Left renal cortex interstitium (tissue), 4 donors: ENCODE results near the gene IL1F10. TPM values are rescaled to one million over a fixed set of nuclear protein-coding genes. Genes with fewer than 3 reads are reported as not detected.

Experiments used
- DNase-seq, 4 donors: peaks; one replicate each; pipeline ENCODE4 v3.0.0-alpha.2; 2013; ENCODE audit warnings: low read depth in 4 of 4, low spot score in 2 of 4, missing footprints in 1 of 4
- polyA plus RNA-seq, 4 donors: library from polyadenylated mRNA; unstranded; fragments of 120-200 nt; gene quantifications; one replicate each; pipeline ENCODE4 v1.2.1, GENCODE V29; 2013; ENCODE audit not compliant: insufficient read length in 4 of 4

The IL1F10 gene, protein sequence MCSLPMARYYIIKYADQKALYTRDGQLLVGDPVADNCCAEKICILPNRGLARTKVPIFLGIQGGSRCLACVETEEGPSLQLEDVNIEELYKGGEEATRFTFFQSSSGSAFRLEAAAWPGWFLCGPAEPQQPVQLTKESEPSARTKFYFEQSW
- not detected for polyA plus RNA-seq

DNA sequence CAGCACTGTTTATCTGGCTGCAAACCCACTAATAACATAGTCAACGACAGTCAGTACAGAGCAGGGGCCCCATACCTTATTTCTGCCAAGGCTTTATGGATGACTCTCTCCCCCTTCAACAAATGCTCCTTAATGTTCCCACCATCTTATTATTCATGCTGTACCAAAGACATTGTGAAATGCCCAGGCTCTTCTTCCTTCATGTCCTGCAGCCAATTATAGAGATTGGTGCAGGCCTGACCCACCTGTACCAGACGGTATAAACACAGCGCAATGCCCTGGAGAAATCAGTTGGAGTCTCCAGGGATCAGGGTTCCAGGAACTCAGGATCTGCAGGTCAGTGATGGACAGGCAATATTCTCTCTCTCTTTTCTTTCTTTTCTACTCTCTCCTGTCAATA is at the start of gene IL1F10:
Gene IL1F10, plus strand, starts transcription at position 290 of the 400 bp plus-strand sequence. CDS start 4,769 bp downstream, outside the sequence.
- no peak for DNase-seq

DNA sequence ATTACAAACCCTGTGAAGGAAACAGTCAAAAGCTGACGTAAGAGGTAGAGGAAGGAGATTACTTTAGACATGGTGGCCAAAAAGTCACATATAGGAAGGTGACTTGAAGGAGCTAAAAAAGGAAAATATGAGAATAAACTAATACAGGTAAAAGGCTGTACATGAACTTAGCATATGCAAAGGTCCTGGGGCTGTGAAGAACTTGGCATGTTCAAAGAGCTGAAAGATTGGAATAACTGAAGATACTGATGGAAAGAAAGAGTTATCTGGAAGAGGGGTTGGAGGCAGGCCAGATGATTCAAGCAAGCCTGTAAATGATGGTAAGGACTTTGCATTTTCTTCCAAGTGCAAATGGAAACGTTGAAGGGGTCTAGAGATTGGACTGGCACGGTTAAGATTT is 49.3 kb upstream of the IL1F10 start:
- no peak for DNase-seq

DNA sequence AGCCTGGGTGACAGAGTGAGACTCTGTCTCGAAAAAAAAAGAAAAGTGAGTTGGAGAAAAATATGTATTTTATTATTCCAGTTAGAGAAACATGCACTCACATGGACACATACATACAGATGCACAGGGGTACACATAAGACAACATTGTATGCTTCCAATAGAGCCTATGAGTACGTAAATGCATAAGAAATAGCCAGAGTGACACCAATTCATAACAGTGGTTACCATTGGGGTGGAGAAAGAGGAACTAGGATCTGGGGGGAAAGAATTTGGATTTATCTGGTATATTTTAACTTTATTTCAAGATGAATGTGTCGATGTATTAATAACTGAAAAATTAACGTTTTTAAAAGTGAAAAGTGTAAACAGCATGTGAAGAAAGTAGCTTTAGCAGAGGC is 46.5 kb upstream of the IL1F10 start:
- no peak for DNase-seq

DNA sequence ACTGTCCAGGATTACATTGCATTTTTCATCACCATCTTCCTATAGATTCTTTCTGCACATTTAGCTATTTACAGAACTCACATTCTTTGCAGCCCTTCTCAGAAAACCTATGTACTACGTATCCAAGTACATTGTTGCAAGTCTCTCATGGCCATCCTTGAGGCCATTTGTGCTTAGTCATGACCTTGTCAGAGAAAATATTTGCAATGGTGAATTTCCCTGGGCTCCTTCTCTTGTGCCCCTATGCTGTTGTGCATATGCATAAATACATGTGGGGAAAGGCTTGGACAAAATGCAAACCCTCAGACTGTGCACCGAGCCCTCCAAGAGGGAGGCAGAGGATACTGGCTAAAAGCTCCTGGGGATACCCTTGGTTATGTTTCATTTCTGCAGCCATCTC is 43.0 kb upstream of the IL1F10 start:
- no peak for DNase-seq

DNA sequence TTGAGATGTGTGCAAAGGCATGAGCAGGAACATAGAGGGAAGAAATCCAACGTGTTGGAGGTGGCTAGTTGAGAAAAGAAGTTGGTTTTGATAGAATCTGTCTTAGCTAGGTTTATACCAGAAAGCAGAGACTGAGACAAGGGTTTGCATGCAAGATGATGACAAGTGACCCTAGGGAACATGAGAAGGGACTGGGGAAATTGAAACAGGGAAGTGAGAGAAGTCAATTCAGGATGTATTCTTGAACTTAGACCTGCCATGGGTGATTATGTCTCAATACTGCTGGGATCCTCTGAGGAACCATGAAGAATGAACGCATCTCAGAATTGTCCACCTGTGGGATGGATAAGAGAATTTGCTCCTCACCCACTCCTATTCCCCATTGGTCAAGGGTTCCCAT is 42.0 kb upstream of the IL1F10 start:
- no peak for DNase-seq

DNA sequence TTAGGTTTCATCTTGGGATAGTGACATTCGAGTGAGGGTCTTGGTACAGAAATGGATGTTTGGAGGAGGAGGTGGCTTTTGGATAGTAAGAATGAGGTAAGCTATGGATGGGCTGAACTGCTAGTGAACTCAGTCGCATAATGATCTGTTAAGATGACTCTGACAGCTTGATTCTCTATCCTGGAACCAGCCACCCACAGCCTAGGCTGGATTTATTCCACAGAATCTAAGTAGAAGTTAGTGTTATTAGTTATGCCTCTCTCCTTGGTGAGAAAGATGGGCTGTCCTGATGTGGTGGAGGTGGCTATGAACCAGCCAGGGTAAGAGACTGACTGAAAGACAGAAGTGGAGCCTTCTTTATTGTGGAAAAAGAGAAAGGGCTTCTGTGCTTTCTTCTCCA is 40.1 kb upstream of the IL1F10 start:
- DNase-seq, result no peak

DNA sequence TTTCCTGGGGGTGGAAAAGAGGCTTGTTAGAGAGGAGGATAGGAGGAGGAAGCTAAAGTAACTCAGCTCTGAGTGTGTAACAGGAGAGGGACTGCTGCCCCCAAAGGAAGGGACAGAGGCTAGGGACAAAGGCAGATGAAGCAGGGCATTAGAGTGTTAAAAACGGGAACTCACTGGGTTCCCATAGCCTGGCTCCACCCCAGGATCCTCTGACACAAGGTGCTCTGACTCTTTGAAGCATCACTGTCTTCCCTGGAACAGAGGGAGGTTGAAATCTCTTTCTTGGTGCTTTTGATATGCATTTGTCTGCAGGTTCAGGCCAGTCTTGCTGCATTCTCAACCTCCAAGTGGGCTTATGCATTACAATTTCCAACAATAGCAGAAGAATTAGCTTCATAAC is 39.7 kb upstream of the IL1F10 start:
- DNase-seq, result no peak

DNA sequence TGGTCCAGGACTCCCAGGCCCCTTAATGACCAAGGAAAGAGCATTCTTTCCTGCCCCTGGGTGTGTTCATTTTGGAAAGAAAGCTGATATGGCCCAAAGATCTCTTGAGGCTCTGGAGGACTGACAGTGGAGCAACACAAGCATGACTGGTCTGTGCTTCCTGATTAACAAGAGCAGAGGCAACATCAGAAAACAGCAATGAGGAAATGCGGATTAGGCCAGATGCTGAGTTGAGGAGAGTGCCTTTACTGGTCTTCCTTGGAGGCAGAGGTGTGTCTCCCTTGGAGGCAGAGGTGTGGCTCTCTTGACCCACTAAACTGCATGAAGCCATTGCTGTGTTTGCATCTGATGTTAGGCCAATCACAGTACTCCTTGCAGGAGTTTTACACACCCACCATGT is 35.0 kb upstream of the IL1F10 start:
- no peak for DNase-seq

DNA sequence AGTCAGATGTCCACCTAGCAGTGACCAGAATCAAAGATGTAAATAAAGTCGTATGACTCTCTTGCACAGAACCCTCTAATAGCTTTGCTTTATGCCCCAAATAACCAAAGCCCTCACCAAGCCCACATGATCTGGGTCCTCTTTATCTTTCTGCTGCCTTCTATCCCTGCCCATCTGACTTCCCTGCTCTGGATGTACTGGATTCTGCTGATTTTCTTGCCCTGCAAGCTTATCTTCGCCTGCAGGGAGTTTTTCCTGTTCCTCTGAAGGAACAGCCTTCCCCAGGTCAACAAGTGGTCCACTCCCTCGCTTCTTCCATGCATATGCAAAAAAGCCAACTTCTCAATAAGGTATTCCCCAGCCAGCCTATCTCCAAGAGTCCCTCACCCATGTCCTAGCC is 33.8 kb upstream of the IL1F10 start:
- DNase-seq, result no peak

DNA sequence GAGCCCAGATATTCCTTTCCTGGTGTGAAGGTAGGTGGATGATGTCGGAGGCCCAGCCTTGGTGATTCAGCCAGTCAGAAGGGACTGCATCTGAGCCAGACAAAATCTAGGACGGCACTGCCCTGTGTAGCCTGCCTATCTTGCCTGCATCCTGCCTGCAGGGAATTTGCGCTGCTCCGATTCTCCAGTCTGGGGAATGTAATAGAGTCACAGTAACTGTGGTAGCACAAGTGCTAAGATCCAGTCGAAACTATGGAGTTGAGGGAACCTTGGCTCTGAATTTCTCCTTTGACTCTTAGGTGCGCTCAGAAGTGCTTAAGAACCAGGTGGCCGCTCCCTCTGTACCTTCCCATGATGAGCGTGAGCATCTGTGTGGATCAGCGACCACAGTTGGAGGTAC is 31.0 kb upstream of the IL1F10 start:
- DNase-seq, result no peak

DNA sequence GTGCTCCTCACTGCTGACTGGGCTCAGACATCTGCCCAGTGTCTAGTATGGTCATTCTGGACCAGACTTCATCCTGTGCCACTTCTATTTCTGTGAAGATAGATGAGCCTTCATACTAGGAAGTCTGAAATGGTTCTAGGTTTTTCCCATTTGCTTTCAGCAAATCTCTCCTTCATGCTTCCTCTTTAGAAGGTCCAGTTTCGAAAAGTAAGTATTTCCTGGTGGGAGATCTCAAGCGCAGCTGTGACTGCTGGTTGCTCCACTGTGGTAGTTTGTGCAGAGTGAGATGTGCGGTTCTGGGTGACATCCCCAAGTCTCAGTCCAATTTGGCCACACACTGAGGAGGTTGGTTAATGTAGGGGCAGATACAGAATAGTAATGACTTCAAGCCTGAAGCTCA is 29.5 kb upstream of the IL1F10 start:
- DNase-seq, result no peak

DNA sequence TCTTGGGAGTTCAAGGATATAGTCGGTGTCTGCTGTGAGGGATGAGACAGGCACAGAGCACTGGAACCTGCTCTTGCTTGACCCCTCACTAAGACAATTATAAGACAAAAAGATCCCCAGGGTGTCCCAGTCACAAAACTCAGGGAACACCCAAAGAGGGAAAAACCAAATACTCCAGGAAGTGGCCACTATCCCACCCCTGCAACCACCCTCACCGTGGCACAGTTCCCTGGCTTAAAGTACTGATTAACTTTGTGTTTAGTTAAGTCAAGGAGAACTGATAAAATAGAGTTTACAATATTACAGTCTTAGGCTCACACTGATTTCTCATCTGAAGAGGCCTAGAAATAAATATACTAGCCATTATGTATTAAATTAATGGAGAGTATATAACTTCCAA is 28.6 kb upstream of the IL1F10 start:
- no peak for DNase-seq

DNA sequence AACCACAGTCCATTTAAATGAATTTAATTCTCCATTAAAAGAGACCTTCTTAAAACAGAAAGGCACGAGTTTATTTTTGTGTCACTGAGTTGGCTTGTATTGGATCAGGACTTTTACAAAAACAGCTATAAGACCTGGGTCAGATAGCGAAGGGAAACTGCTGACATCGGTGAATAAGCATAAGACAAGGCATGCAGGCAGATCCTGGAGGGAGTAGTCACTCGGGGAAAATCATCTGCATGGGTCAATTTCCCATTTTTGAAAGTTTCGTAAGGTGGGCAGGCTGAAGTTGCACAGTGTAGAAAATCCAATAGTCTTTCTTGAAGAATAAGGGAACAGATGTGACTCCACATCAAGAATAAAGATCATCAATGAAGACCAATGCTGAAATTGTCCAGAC is 28.1 kb upstream of the IL1F10 start:
- no peak for DNase-seq

DNA sequence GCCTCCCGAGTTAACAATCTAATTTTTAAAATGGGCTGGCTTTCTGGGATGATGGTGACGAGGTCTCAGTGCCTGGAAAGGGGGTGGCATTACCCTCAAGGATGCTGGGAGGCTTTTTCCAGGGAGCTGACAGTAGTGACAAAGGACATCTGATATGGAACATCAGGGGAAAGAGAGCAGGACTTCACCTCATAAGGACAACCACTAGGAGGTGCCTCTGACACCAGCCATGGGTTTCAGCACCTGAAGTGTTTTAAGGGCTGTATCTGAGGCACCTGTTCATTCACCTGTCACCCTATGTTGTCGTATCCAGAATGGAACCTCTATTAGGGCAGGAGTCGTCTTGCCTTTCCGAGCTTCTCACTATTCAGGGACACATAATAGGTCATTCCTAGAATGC is 25.9 kb upstream of the IL1F10 start:
- no peak for DNase-seq

DNA sequence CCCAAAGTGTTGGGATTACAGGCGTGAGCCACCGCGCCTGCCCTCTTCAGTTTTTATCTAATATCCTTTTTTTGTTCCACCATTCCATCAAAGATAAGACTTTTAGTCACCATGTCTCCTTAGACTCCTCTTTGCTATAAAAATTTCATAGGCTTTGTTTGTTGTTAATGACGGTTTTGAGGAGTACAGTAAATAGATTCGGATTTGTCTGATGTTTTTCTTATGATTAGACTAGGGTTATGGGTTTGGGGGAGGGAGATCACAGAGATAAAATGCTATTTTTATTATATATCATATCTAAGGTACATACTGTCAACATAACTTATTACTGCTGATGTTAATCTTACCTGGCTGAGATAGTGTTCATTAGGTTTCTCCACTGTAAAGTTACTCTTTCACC is 21.3 kb upstream of the IL1F10 start:
- no peak for DNase-seq

DNA sequence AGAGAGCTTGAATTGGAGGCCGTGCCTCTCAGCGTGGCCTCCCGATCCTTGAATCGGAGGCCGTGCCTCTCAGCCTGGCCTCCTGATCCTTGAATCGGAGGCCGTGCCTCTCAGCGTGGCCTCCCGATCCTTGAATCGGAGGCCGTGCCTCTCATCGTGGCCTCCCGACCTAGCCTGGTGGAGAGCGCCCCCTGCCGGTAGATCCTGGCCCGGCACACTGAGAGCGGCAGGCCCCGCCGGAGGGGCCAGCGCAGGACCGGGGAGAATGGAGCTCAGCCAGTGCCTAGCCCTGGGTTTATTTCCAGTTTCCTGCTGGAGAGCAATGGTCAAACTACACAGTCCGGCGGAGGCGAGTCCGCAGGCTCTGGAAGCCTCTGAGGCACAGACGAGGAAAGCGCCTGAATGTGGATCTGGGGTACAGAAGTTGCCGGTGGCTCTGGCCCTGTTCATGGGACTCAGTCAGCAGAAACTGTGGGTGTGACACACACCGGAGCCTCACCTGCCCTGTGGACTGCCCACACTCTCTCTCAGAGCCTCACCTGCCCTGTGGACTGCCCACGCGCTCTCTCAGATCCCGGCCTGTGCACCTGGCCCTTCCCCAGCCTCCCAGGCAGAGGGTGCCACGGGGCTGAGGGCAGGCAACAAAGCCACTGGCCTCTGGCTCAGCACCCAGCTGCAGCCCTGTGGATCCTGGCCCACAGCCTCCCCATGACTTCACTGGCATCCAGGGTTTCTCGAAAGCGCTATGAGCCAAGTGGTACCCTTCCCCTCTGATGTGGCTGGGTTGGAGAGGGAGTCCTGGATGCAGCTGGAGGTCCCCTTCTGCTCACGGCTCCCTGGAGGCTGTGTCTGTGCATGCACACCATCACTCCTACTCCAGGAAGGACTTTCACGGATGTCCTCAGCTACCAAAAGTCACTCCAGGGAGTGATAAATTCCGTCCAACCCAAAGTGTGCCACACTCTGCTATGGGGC is 16.6 kb upstream of the IL1F10 start:
- no peak for DNase-seq

DNA sequence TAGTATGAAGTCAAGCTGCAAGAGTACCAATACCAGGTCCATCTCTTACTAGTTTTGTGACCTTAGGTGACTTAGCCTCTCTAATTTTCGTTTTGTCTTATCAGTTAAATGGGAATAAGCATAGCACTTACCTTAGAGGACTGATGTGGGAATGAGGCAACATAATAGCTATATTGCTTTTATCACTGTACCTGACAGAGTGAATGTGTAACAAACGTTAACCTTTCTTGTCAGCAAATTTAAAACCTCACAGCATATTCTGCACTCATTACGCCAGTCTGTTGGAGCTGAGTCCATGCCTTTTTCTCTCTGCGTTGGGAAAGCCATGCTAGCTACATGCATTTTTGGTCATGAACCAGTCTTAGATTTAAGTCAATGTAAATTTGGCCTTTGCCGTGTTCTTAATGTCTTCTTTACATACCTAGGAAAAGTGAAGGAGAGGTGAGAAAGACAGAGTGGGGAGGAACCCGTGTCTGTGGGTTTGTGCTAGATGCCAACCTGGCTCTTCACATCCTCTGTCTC is 15.3 kb upstream of the IL1F10 start, which contains the start of gene IL36B:
Gene IL36B, minus strand, starts transcription at position 472 of the 522 bp plus-strand sequence.
- no peak for DNase-seq

DNA sequence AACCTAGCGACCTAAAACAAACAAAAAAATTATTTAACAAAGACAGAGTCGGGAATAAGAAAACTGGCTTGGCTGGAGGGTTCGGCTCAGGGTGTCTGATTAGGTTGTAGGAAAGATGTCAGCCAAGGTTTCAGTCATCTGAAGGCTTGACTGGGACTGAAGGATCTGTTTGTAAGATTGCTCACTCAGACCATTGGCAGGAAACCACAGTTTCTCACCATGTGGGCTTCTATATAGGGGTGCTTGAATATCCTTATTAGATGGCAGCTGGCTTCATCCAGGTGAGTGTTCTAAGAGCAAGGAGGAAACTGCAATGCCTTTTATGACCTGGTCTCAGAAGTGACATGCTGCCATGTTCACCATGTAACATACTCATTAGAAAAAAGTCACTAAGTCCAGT is 14.1 kb upstream of the IL1F10 start:
- DNase-seq, result no peak

DNA sequence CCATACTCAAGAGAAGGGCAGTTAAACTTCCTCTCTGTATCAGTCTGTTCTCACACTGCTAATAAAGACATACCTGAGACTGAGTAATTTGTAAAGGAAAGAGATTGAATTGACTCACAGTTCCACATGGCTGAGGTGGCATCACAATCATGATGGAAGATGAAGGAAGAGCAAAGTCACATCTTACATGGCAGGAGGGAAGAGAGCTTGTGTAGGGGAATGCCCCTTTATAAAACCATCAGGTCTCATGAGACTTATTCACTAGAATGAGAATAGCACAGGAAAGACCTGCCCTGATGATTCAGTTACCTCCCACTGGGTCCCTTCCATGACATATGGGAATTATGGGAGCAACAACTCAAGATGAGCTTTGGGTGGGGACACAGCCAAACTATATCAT is 13.7 kb upstream of the IL1F10 start:
- DNase-seq, result no peak

DNA sequence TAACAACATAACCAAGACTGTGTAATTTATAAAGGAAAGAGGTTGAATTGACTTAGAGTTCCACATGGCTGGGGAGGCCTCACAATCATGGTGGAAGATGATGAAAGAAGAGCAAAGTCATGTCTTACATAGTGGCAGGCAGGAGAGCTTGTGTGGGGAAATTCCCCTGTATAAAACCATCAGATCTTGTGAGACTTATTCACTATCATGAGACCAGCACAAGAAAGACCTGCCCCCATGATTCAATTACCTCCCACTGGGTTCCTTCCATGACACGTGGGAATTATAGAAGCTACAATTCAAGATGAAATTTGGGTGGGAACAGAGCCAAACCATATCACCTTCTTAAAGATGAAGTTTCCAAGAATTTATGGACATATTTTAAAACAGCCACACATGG is 11.2 kb upstream of the IL1F10 start:
- no peak for DNase-seq

DNA sequence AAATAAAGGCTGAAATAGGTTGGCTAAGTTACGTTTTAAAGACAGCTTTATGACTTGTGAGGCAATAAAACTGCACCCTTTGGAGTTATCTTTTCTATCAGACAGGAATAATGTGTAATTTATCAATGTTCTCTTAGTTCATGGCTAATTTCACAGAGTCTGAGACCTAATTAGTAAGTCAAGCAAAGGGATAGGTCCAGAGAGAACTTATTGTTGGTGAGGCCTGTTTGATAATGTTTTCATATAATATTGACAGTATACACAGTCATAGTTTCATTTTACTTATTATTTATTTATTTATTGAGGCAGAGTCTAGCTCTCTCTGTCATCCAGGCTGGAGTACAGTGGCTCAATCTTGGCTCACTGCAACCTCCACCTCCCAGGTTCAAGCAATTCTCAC is 10.7 kb upstream of the IL1F10 start:
- no peak for DNase-seq
